GM12891 (cell line): ENCODE results near the gene ADAMTSL4.

Experiments
- PAX5 ChIP-seq: IDR thresholded peaks from 2 replicates; pipeline ENCODE4 v1.6.1; 2011; ENCODE audit warnings: low read length, moderate library complexity, mild to moderate bottlenecking; ENCODE audit not compliant: insufficient read depth, severe bottlenecking
- POLR2A ChIP-seq: IDR thresholded peaks from 2 replicates; pipeline ENCODE4 v1.6.1; 2011; ENCODE audit warnings: low read depth, low read length, control low read depth
- POLR2AphosphoS5 ChIP-seq: IDR thresholded peaks from 2 replicates; pipeline ENCODE4 v1.6.1; 2011; ENCODE audit warnings: low read depth, low read length, control low read depth
- TAF1 ChIP-seq: IDR thresholded peaks from 2 replicates; pipeline ENCODE4 v1.6.1; 2011; ENCODE audit warnings: low read depth, low read length, control low read depth

- no peak for TF ChIP-seq POLR2AphosphoS5
- no peak for TF ChIP-seq PAX5
- no peak for TF ChIP-seq TAF1
- TF ChIP-seq POLR2A: no peak
Observed at GRCh38 chr1:150546294-150546937, 2.8 kb upstream of the ADAMTSL4 start.
